A549 (cell line): ENCODE data around the gene TMEM45A. TPM values are rescaled to one million over a fixed set of nuclear protein-coding genes. Genes with fewer than 3 reads are reported as not detected.

Source experiments
- ATAC-seq, 2 experiments: fragments of 200-7000 bp in 1 of 2; fragments of >200 bp in 1 of 2; cut with Nextera tagmentation in 1 of 2; cut with Tn5 transposase in 1 of 2; 3 replicates each; pipeline versions ENCODE4 v1.8.0 to v1.9.1; 2018 to 2020; ENCODE audit warnings: mild to moderate bottlenecking in 1 of 2, moderate library complexity in 1 of 2
- CTCF ChIA-PET: fragments of 300-600 bp; sonication (Branson Sonifier 250); formaldehyde crosslinking; extraction: SDS; loops from one replicate; lab custom pipeline; 2021; ENCODE audit warnings: antibody characterized with exemption, inconsistent platforms; lab: Yijun Ruan, JAX
- POLR2A ChIA-PET: fragments of 350-600 bp; formaldehyde crosslinking; extraction: SDS; loops from one replicate; lab custom pipeline; 2021; ENCODE audit warnings: antibody characterized with exemption, inconsistent platforms; lab: Yijun Ruan, JAX
- DNase-seq, 2 experiments: peaks; one replicate each; pipeline versions ENCODE4 v3.0.0 to v3.0.0-alpha.2; 2011 to 2016; ENCODE audit warnings: low read depth in 1 of 2, low spot score in 1 of 2
- FAIRE-seq: peaks from 2 replicates; lab custom pipeline; 2011; peaks lifted over from hg19 to GRCh38; lab: Jason Lieb, UNC
- H3K27ac ChIP-seq, 2 experiments: fragments of >200 bp; sonication (Bioruptor Twin); formaldehyde crosslinking; 3 replicates each; pipeline ENCODE4 v1.5.1; 2016 to 2017
- H3K4me1 ChIP-seq: fragments of >200 bp; sonication (Bioruptor Twin); formaldehyde crosslinking; 3 replicates; pipeline ENCODE4 v1.6.1; 2016
- H3K4me2 ChIP-seq: fragments of >200 bp; sonication (Bioruptor Twin); formaldehyde crosslinking; 3 replicates; pipeline ENCODE4 v1.6.1; 2016
- H3K4me3 ChIP-seq: fragments of >200 bp; sonication (Bioruptor Twin); formaldehyde crosslinking; 3 replicates; pipeline ENCODE4 v1.5.1; 2016
- H3K9me3 ChIP-seq: fragments of >200 bp; sonication (Bioruptor Twin); formaldehyde crosslinking; 3 replicates; pipeline ENCODE4 v1.6.1; 2016
- CBX8 ChIP-seq: fragments of 200-600 bp; sonication (generic); IDR thresholded peaks from 2 replicates; pipeline ENCODE4 v1.6.1; 2016
- CEBPB ChIP-seq, 2 experiments: fragments of >200 bp in 1 of 2; sonication (Bioruptor Twin) in 1 of 2; formaldehyde crosslinking in 1 of 2; IDR thresholded peaks; 2 replicates each; pipeline ENCODE4 v1.6.1; 2012 to 2016
- CHD2 ChIP-seq: fragments of 150-350 bp; IDR thresholded peaks from 2 replicates; pipeline ENCODE4 v1.6.1; 2014; ENCODE audit warnings: low read length; ENCODE audit not compliant: partially characterized antibody
- CTCF ChIP-seq: fragments of >200 bp; sonication (Bioruptor Twin); formaldehyde crosslinking; IDR thresholded peaks from 3 replicates; pipeline ENCODE4 v1.5.1; 2016
- EP300 ChIP-seq, 2 experiments: fragments of >200 bp; sonication (Bioruptor Twin); formaldehyde crosslinking; IDR thresholded peaks; 2 replicates in 1 of 2; 3 replicates in 1 of 2; pipeline ENCODE4 v1.6.1; 2016 to 2017
- ESRRA ChIP-seq: fragments of 150-350 bp; IDR thresholded peaks from 2 replicates; pipeline ENCODE4 v1.6.1; 2014; ENCODE audit warnings: mild to moderate bottlenecking, low read length, borderline replicate concordance
- FOXS1 ChIP-seq: fragments of 250-450 bp; sonication (Bioruptor Pico); IDR thresholded peaks from 2 replicates; pipeline ENCODE4 v1.5.0; 2020; ENCODE audit warnings: mild to moderate bottlenecking, moderate library complexity
- HOXA7 ChIP-seq: fragments of 250-450 bp; sonication (Bioruptor Pico); IDR thresholded peaks from 2 replicates; pipeline ENCODE4 v1.5.0; 2020; ENCODE audit warnings: mild to moderate bottlenecking, moderate library complexity
- HOXB13 ChIP-seq: fragments of 250-450 bp; sonication (Bioruptor Pico); IDR thresholded peaks from 2 replicates; pipeline ENCODE4 v1.5.0; 2020; ENCODE audit warnings: low read depth, mild to moderate bottlenecking, moderate library complexity
- KDM1A ChIP-seq: fragments of 200-600 bp; sonication (generic); IDR thresholded peaks from 2 replicates; pipeline ENCODE4 v1.6.1; 2016; ENCODE audit warnings: low read depth, mild to moderate bottlenecking
- KDM5A ChIP-seq: fragments of 200-600 bp; sonication (generic); IDR thresholded peaks from 2 replicates; pipeline ENCODE4 v1.6.1; 2016; ENCODE audit warnings: antibody characterized with exemption, mild to moderate bottlenecking
- MAX ChIP-seq: IDR thresholded peaks from 2 replicates; pipeline ENCODE4 v1.6.1; 2012
- NFE2L2 ChIP-seq: fragments of 150-350 bp; conservative IDR thresholded peaks from 2 replicates; pipeline ENCODE4 v1.6.1; 2014; ENCODE audit warnings: low read length
- PHF8 ChIP-seq: fragments of 200-600 bp; sonication (generic); IDR thresholded peaks from 2 replicates; pipeline ENCODE4 v1.6.1; 2016; ENCODE audit warnings: low read depth, mild to moderate bottlenecking, antibody characterized with exemption, moderate library complexity, borderline replicate concordance
- POLR2A ChIP-seq: IDR thresholded peaks from 2 replicates; pipeline ENCODE4 v1.6.1; 2012; ENCODE audit warnings: mild to moderate bottlenecking, low read length
- POLR2AphosphoS2 ChIP-seq: conservative IDR thresholded peaks from 2 replicates; pipeline ENCODE4 v1.6.1; 2012; ENCODE audit warnings: low read length, improper control_type of control experiment, inconsistent platforms
- RAD21 ChIP-seq, 2 experiments: fragments of >200 bp in 1 of 2; sonication (Bioruptor Twin) in 1 of 2; formaldehyde crosslinking in 1 of 2; IDR thresholded peaks in 1 of 2; conservative IDR thresholded peaks in 1 of 2; 2 replicates in 1 of 2; 3 replicates in 1 of 2; pipeline ENCODE4 v1.6.1; 2012 to 2018; ENCODE audit warnings: inconsistent platforms in 1 of 2
- RARB ChIP-seq: fragments of 250-450 bp; sonication (Bioruptor Pico); IDR thresholded peaks from 2 replicates; pipeline ENCODE4 v1.8.0; 2021; ENCODE audit warnings: mild to moderate bottlenecking, moderate library complexity
- RFX5 ChIP-seq: fragments of 450-650 bp; IDR thresholded peaks from 2 replicates; pipeline ENCODE4 v1.7.1; 2014; ENCODE audit warnings: antibody characterized with exemption, mild to moderate bottlenecking, moderate library complexity
- SMC3 ChIP-seq: fragments of >200 bp; sonication (Bioruptor Twin); formaldehyde crosslinking; IDR thresholded peaks from 3 replicates; pipeline ENCODE4 v1.6.1; 2018; ENCODE audit warnings: inconsistent platforms
- TFCP2L1 ChIP-seq: fragments of 250-450 bp; sonication (Bioruptor Pico); IDR thresholded peaks from 2 replicates; pipeline ENCODE4 v1.5.0; 2021; ENCODE audit warnings: mild to moderate bottlenecking
- USF2 ChIP-seq: fragments of 450-650 bp; IDR thresholded peaks from 2 replicates; pipeline ENCODE4 v1.6.1; 2014; ENCODE audit warnings: antibody characterized with exemption
- ZFP36 ChIP-seq: fragments of 450-650 bp; IDR thresholded peaks from 2 replicates; pipeline ENCODE4 v1.6.1; 2014; ENCODE audit warnings: borderline replicate concordance; ENCODE audit not compliant: partially characterized antibody
- ZNF302 ChIP-seq: fragments of 250-450 bp; sonication (Bioruptor Pico); IDR thresholded peaks from 2 replicates; pipeline ENCODE4 v1.9.0; 2021; ENCODE audit warnings: inconsistent platforms, mild to moderate bottlenecking, moderate library complexity
- ZSCAN20 ChIP-seq: fragments of 250-450 bp; sonication (Bioruptor Pico); IDR thresholded peaks from 2 replicates; pipeline ENCODE4 v1.8.0; 2022; ENCODE audit warnings: mild to moderate bottlenecking, moderate library complexity
- WGBS: methylation state at CpG from one replicate; pipeline ENCODE4 v1.1.6; 2017; ENCODE audit errors: missing lambda C conversion rate; 5-methylcytosine and 5-hydroxymethylcytosine counted together
- polyA plus RNA-seq, 4 experiments: library from polyadenylated mRNA; depleted of rRNA in 3 of 4; stranded (reverse); fragments of >200 nt; fragmentation: RNase III in 1 of 4; extraction: RNeasy Plus Mini Kit Qiagen cat#74134 plus additional on column Dnase treatment in 1 of 4; gene quantifications; 2 replicates in 3 of 4; 3 replicates in 1 of 4; pipeline ENCODE4 v1.2.3, GENCODE V29; 2011 to 2017
- TF ChIP-seq, protein P1 (sequence below): fragments of 250-450 bp; sonication (Bioruptor Pico); IDR thresholded peaks from 2 replicates; pipeline ENCODE4 v1.5.0; 2021; ENCODE audit warnings: mild to moderate bottlenecking, moderate library complexity, borderline replicate concordance

TMEM45A gene
- polyA plus RNA-seq, 2 of the 4 experiments (the other 2 are of a cell fraction): 4.6 to 7.0 TPM

GRCh38 chr3:100518983-100519382, 26.6 kb downstream of the TMEM45A start:
- no peak overlapping the region for H3K4me3 ChIP-seq
- TF ChIP-seq ZFP36 (no peak), RARB (CRISPR knock-in tag) (no peak), KDM1A (no peak), TFCP2L1 (no peak), POLR2AphosphoS2 (no peak)
- POLR2A ChIA-PET: no interaction called here
- H3K27ac ChIP-seq: no peak overlapping the region
- FAIRE-seq: no peak
- H3K4me2 ChIP-seq: no peak overlapping the region
- H3K9me3 ChIP-seq: no peaks in the 10 kb centered on the region
- CTCF ChIA-PET: interaction anchor here (0.6 kb wide), 1 partner anchor 72 kb away, joined by 3 read pairs; no protein-coding TSS in a partner anchor
- WGBS: 66% methylated on average over 4 of the region's 4 CpGs
- peaks cover 4% of the 10 kb centered on the region; the same call in 1 of the 3 replicates for H3K4me1 ChIP-seq
- no peak for ATAC-seq
- DNase-seq: no peak

DNA sequence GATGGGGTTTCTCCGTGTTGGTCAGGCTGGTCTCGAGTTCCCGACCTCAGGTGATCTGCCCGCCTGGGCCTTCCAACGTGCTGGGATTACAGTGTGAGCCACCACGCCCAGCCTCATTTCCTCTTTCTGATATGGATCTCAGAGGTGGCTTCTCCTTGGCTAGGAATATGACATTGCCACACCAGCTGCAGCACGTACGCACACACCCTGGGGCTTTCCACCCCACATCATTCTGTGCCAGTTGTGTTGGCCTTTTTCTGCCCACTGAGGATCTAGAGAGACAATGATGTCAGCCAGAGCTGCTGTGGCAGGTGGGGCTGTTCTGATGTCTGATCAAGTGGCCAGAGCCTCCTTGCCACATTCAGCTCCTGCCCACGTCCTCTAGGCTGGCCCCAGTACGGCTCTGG, 29.0 kb downstream of the TMEM45A start:
- Histone ChIP-seq H3K4me2 (no peak overlapping the region), H3K9me3 (no peaks in the 10 kb centered on the region), H3K4me1 (peaks cover 4% of the 10 kb centered on the region; the same call in 1 of the 3 replicates), H3K27ac (no peak overlapping the region), H3K4me3 (no peak overlapping the region)
- ChIA-PET CTCF (no interaction called here), POLR2A (no interaction called here)
- no peak for ATAC-seq
- DNase-seq: no peak
- 75% methylated on average over 10 of the region's 10 CpGs for WGBS
- TF ChIP-seq HOXB13 (CRISPR knock-in tag): no peak
- no peak for TF ChIP-seq CEBPB (IDR thresholded peaks at IDR 0.05)
- TF ChIP-seq ZNF302 (CRISPR knock-in tag): no peak
- no peak for TF ChIP-seq ZSCAN20
- TF ChIP-seq ESRRA: no peak
- no peak for TF ChIP-seq CBX8
- TF ChIP-seq PHF8: no peak
- no peak for TF ChIP-seq RAD21 (conservative IDR thresholded peaks at IDR 0.05 in 1 of 2, IDR thresholded peaks at IDR 0.05 in 1 of 2)
- TF ChIP-seq CTCF: no peak
- no peak for TF ChIP-seq SMC3
- no peak for TF ChIP-seq TFCP2L1
- TF ChIP-seq, protein P1, sequence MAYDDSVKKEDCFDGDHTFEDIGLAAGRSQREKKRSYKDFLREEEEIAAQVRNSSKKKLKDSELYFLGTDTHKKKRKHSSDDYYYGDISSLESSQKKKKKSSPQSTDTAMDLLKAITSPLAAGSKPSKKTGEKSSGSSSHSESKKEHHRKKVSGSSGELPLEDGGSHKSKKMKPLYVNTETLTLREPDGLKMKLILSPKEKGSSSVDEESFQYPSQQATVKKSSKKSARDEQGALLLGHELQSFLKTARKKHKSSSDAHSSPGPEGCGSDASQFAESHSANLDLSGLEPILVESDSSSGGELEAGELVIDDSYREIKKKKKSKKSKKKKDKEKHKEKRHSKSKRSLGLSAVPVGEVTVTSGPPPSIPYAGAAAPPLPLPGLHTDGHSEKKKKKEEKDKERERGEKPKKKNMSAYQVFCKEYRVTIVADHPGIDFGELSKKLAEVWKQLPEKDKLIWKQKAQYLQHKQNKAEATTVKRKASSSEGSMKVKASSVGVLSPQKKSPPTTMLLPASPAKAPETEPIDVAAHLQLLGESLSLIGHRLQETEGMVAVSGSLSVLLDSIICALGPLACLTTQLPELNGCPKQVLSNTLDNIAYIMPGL: no peak
- TF ChIP-seq NFE2L2: no peak
- TF ChIP-seq KDM5A: no peak
- TF ChIP-seq FOXS1 (CRISPR knock-in tag): no peak
- TF ChIP-seq EP300 (IDR thresholded peaks at IDR 0.05): no peak
- no peak for TF ChIP-seq HOXA7 (CRISPR knock-in tag)
- TF ChIP-seq RARB (CRISPR knock-in tag): no peak
- TF ChIP-seq MAX: no peak
- FAIRE-seq: no peak

DNA sequence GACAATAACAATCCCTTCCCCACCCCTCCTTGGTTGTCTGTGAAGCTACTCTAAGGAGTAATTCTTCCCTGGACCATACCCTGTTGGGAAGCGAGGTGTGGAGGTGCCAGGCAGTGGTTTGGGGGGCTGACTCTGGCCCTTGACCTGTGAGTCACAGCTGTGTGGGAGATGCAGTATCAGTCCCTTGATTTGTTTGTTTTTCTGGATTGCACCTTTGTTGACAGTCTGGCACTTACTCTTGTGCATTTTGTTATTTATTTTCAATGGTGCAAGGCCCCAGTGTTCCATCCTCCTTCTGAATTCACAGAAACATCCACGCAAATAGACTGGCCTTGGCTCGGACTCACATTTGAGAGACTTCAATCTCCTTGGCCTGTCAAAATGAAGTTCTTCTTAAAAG, 29.7 kb downstream of the TMEM45A start:
- 69% methylated on average over 3 of the region's 3 CpGs for WGBS
- Histone ChIP-seq H3K4me2 (no peak overlapping the region), H3K4me3 (no peak overlapping the region), H3K4me1 (peaks cover 4% of the 10 kb centered on the region; the same call in 1 of the 3 replicates), H3K9me3 (no peaks in the 10 kb centered on the region), H3K27ac (no peak overlapping the region)
- no peak for FAIRE-seq
- CTCF ChIA-PET: interaction anchor here (0.5 kb wide), 1 partner anchor 153 kb away, joined by 3 read pairs; no protein-coding TSS in a partner anchor
- no peak for DNase-seq
- no peak for ATAC-seq
- TF ChIP-seq CHD2 (no peak), POLR2A (no peak), SMC3 (no peak), RFX5 (no peak), HOXA7 (CRISPR knock-in tag) (no peak), USF2 (no peak), MAX (no peak)
- TF ChIP-seq, all 56 proteins: peak for 0
- POLR2A ChIA-PET: no interaction called here
